Ascending aorta (tissue), 2 donors: ENCODE results near the gene HELZ. TPM values are rescaled to one million over a fixed set of nuclear protein-coding genes. Genes with fewer than 3 reads are reported as not detected.

Experiments
- DNase-seq, 2 donors: peaks; one replicate each; pipeline ENCODE4 v3.0.0-alpha.2; 2019; ENCODE audit warnings: low spot score in 2 of 2
- H3K27ac ChIP-seq, 2 donors: fragments of 200-600 bp; sonication (generic); one replicate each; pipeline ENCODE4 v1.5.1; 2016 to 2017; ENCODE audit warnings: mild to moderate bottlenecking in 1 of 2
- H3K27me3 ChIP-seq: fragments of 200-600 bp; sonication (generic); one replicate; pipeline ENCODE4 v1.5.1; 2017
- H3K36me3 ChIP-seq, 2 donors: fragments of 200-600 bp; sonication (generic); one replicate each; pipeline ENCODE4 v1.5.1; 2016
- H3K4me1 ChIP-seq, 2 donors: fragments of 200-600 bp; sonication (generic); one replicate each; pipeline ENCODE4 v1.5.1; 2016 to 2017; ENCODE audit warnings: mild to moderate bottlenecking in 1 of 2
- H3K4me3 ChIP-seq, 2 donors: fragments of 200-600 bp; sonication (generic); one replicate each; pipeline ENCODE4 v1.5.1; 2016 to 2017; ENCODE audit warnings: mild to moderate bottlenecking in 1 of 2
- H3K9me3 ChIP-seq, 2 donors: fragments of 200-600 bp; sonication (generic); one replicate each; pipeline ENCODE4 v1.5.1; 2016
- CTCF ChIP-seq, 3 experiments: fragments of 200-600 bp in 2 of 3; fragments of 450-650 bp in 1 of 3; sonication (generic) in 2 of 3; IDR thresholded peaks; one replicate each; pipeline ENCODE4 v1.5.1; 2016 to 2019; ENCODE audit warnings: antibody characterized with exemption in 3 of 3, mild to moderate bottlenecking in 1 of 3, moderate library complexity in 1 of 3
- intact Hi-C: fragments of 100-400 bp; cut with DNase I; formaldehyde crosslinking; loops from one replicate; pipeline ENCODE4 v1.15.1; 2023
- total RNA-seq: library from RNA; depleted of rRNA; stranded (reverse); fragments of >200 nt; gene quantifications from one replicate; pipeline ENCODE4 v1.1.0, GENCODE V29; 2016

Gene HELZ
- total RNA-seq, 1 donor from 2014 or later: 36.1 TPM

GRCh38 chr17:67137860-67138259, 107.1 kb downstream of the HELZ start:
- no peak for TF ChIP-seq CTCF (IDR thresholded peaks at IDR 0.05)
- peaks cover 12 to 29% of the 10 kb centered on the region in 2 donors for H3K36me3 ChIP-seq

GRCh38 chr17:67137026-67137370, 108.0 kb downstream of the HELZ start:
- peaks cover 9 to 20% of the 10 kb centered on the region in 2 donors for H3K36me3 ChIP-seq
- no peaks in the 10 kb centered on the region for H3K9me3 ChIP-seq
- TF ChIP-seq CTCF (IDR thresholded peaks at IDR 0.05): no peak
- intact Hi-C loops: no loop called here
- no peaks in the 10 kb centered on the region for H3K27me3 ChIP-seq
- no peak for DNase-seq
- H3K4me3 ChIP-seq: no peak overlapping the region
- H3K27ac ChIP-seq: no peak overlapping the region
- no peaks in the 10 kb centered on the region for H3K4me1 ChIP-seq

More at GRCh38 chr17:67137860-67138259, 107.1 kb downstream of the HELZ start:
- Histone ChIP-seq H3K4me1 (no peaks in the 10 kb centered on the region), H3K4me3 (no peak overlapping the region), H3K27me3 (no peaks in the 10 kb centered on the region), H3K9me3 (no peaks in the 10 kb centered on the region), H3K27ac (no peak overlapping the region)
- DNase-seq: no peak
- intact Hi-C loops: no loop called here

GRCh38 chr17:67136191-67137025, 108.6 kb downstream of the HELZ start:
- Histone ChIP-seq H3K9me3 (no peaks in the 10 kb centered on the region), H3K36me3 (peaks cover 9 to 14% of the 10 kb centered on the region in 2 donors), H3K4me3 (no peak overlapping the region), H3K27ac (no peak overlapping the region), H3K4me1 (no peaks in the 10 kb centered on the region), H3K27me3 (no peaks in the 10 kb centered on the region)
- intact Hi-C loops: no loop called here
- DNase-seq: no peak
- no peak for TF ChIP-seq CTCF (IDR thresholded peaks at IDR 0.05)

GRCh38 chr17:67133161-67133560, 111.8 kb downstream of the HELZ start:
- intact Hi-C loops: no loop called here
- Histone ChIP-seq H3K4me3 (no peak overlapping the region), H3K27me3 (no peaks in the 10 kb centered on the region), H3K27ac (no peak overlapping the region), H3K9me3 (no peaks in the 10 kb centered on the region), H3K36me3 (peaks cover 9 to 14% of the 10 kb centered on the region in 2 donors), H3K4me1 (no peaks in the 10 kb centered on the region)
- no peak for TF ChIP-seq CTCF (IDR thresholded peaks at IDR 0.05)
- no peak for DNase-seq

- no peak for DNase-seq
- Histone ChIP-seq H3K27me3 (no peaks in the 10 kb centered on the region), H3K4me3 (no peak overlapping the region), H3K4me1 (no peaks in the 10 kb centered on the region), H3K9me3 (no peaks in the 10 kb centered on the region), H3K27ac (no peak overlapping the region), H3K36me3 (peaks cover 9 to 14% of the 10 kb centered on the region in 2 donors)
- intact Hi-C loops: no loop called here
- no peak for TF ChIP-seq CTCF (IDR thresholded peaks at IDR 0.05)
These were observed 112.6 kb downstream of the HELZ start for GRCh38 chr17:67132366-67132765.
